Skeletal muscle satellite cell (primary cell): ENCODE results near the gene VDAC2.
"Not testable (repeated sequence)": the region's sequence is repeated elsewhere in the genome, so short reads cannot be mapped to it uniquely, and the experiment has no call there.

ENCODE experiments used
- H3K27me3 ChIP-seq: 2 replicates; pipeline ENCODE4 v1.7.0; 2013; ENCODE audit warnings: low read length; ENCODE audit not compliant: control insufficient read depth, insufficient read depth
- H3K36me3 ChIP-seq: 2 replicates; pipeline ENCODE4 v1.7.0; 2013; ENCODE audit warnings: mild to moderate bottlenecking, control low read depth, low read length; ENCODE audit not compliant: insufficient read depth
- H3K4me1 ChIP-seq: 2 replicates; pipeline ENCODE4 v1.7.0; 2013; ENCODE audit warnings: low read length; ENCODE audit not compliant: control insufficient read depth, insufficient read depth
- H3K4me2 ChIP-seq: 2 replicates; pipeline ENCODE4 v1.7.0; 2013; ENCODE audit warnings: mild to moderate bottlenecking, low read length
- H3K4me3 ChIP-seq: 2 replicates; pipeline ENCODE4 v1.7.0; 2013; ENCODE audit warnings: low read length
- H3K9ac ChIP-seq: 2 replicates; pipeline ENCODE4 v1.7.0; 2013; ENCODE audit warnings: mild to moderate bottlenecking, low read depth, low read length, moderate library complexity
- H3K9me3 ChIP-seq: replicated peaks from 2 replicates; pipeline ENCODE4 v1.7.0; 2013; ENCODE audit warnings: mild to moderate bottlenecking, control low read depth, low read length

Gene VDAC2

GRCh38 chr10:75202321-75203045, 8.1 kb upstream of the VDAC2 start:
- H3K9ac ChIP-seq: no peak overlapping the region
- no peaks in the 10 kb centered on the region for H3K36me3 ChIP-seq
- peaks cover 17% of the 10 kb centered on the region for H3K4me1 ChIP-seq
- no peaks in the 10 kb centered on the region for H3K9me3 ChIP-seq
- H3K4me2 ChIP-seq: no peak overlapping the region
- no peak overlapping the region for H3K4me3 ChIP-seq
- no peaks in the 10 kb centered on the region for H3K27me3 ChIP-seq

- H3K36me3 ChIP-seq, H3K4me3 ChIP-seq, H3K4me2 ChIP-seq, H3K9me3 ChIP-seq, H3K9ac ChIP-seq, H3K27me3 ChIP-seq: not testable (repeated sequence)
- H3K4me1 ChIP-seq: peaks cover 22% of the 10 kb centered on the region
These were observed 7.5 kb upstream of the VDAC2 start for GRCh38 chr10:75203046-75203620.

GRCh38 chr10:75203724-75204123, 6.9 kb upstream of the VDAC2 start:
- Histone ChIP-seq H3K9ac (no peak overlapping the region), H3K36me3 (no peaks in the 10 kb centered on the region), H3K4me3 (no peak overlapping the region), H3K4me1 (peaks cover 22% of the 10 kb centered on the region), H3K27me3 (no peaks in the 10 kb centered on the region), H3K4me2 (no peak overlapping the region), H3K9me3 (no peaks in the 10 kb centered on the region)

GRCh38 chr10:75205908-75206307, 4.7 kb upstream of the VDAC2 start:
- Histone ChIP-seq H3K4me3 (no peak overlapping the region), H3K36me3 (no peaks in the 10 kb centered on the region), H3K9me3 (no peaks in the 10 kb centered on the region), H3K27me3 (no peaks in the 10 kb centered on the region), H3K4me2 (no peak overlapping the region), H3K4me1 (peaks cover 29% of the 10 kb centered on the region), H3K9ac (no peak overlapping the region)

- H3K9me3 ChIP-seq, H3K36me3 ChIP-seq, H3K4me3 ChIP-seq, H3K9ac ChIP-seq, H3K27me3 ChIP-seq, H3K4me2 ChIP-seq: not testable (repeated sequence)
- H3K4me1 ChIP-seq: peaks cover 29% of the 10 kb centered on the region
These were observed 4.0 kb upstream of the VDAC2 start for GRCh38 chr10:75206638-75207037.

- Histone ChIP-seq H3K4me1 (peaks cover 35% of the 10 kb centered on the region), H3K9me3 (no peaks in the 10 kb centered on the region), H3K4me3 (no peak overlapping the region), H3K4me2 (no peak overlapping the region), H3K27me3 (no peaks in the 10 kb centered on the region), H3K36me3 (peaks cover 3% of the 10 kb centered on the region), H3K9ac (no peak overlapping the region)
These were observed 3.3 kb upstream of the VDAC2 start for GRCh38 chr10:75207079-75207856.

- peaks cover 32% of the 10 kb centered on the region for H3K4me1 ChIP-seq
- H3K9ac ChIP-seq: no peak overlapping the region
- no peak overlapping the region for H3K4me2 ChIP-seq
- H3K9me3 ChIP-seq: no peaks in the 10 kb centered on the region
- no peaks in the 10 kb centered on the region for H3K27me3 ChIP-seq
- H3K4me3 ChIP-seq: no peak overlapping the region
- peaks cover 8% of the 10 kb centered on the region for H3K36me3 ChIP-seq
These were observed 2.8 kb upstream of the VDAC2 start for GRCh38 chr10:75207857-75208144.

GRCh38 chr10:75208181-75208580, 2.4 kb upstream of the VDAC2 start:
- Histone ChIP-seq H3K9ac (no peak overlapping the region), H3K4me3 (no peak overlapping the region), H3K4me1 (peaks cover 29% of the 10 kb centered on the region), H3K9me3 (no peaks in the 10 kb centered on the region), H3K36me3 (peaks cover 12% of the 10 kb centered on the region), H3K4me2 (no peak overlapping the region), H3K27me3 (no peaks in the 10 kb centered on the region)

GRCh38 chr10:75209086-75209920, 1.3 kb upstream of the VDAC2 start:
- Histone ChIP-seq H3K4me1 (peaks cover 26% of the 10 kb centered on the region), H3K9ac (peak overlapping the region; percentile 98), H3K9me3 (no peaks in the 10 kb centered on the region), H3K4me3 (peak overlapping the region; percentile 98), H3K27me3 (no peaks in the 10 kb centered on the region), H3K4me2 (peak overlapping the region; percentile 99), H3K36me3 (peaks cover 18% of the 10 kb centered on the region)

GRCh38 chr10:75209921-75210281, 695 bp upstream of the VDAC2 start:
- H3K4me1 ChIP-seq: peaks cover 28% of the 10 kb centered on the region

GRCh38 chr10:75211007-75211691, 553 bp downstream of the VDAC2 start:
- Histone ChIP-seq H3K36me3 (peaks cover 30% of the 10 kb centered on the region), H3K4me2 (peak overlapping the region; percentile 99), H3K9me3 (no peaks in the 10 kb centered on the region), H3K4me3 (peak overlapping the region; percentile 98), H3K27me3 (no peaks in the 10 kb centered on the region), H3K4me1 (peaks cover 32% of the 10 kb centered on the region), H3K9ac (peak overlapping the region; percentile 98)

More at GRCh38 chr10:75209921-75210281, 695 bp upstream of the VDAC2 start:
- no peaks in the 10 kb centered on the region for H3K9me3 ChIP-seq
- peaks cover 24% of the 10 kb centered on the region for H3K36me3 ChIP-seq
- H3K4me2 ChIP-seq: peak overlapping the region; percentile 99
- peak overlapping the region; percentile 98 for H3K9ac ChIP-seq
- no peaks in the 10 kb centered on the region for H3K27me3 ChIP-seq
- H3K4me3 ChIP-seq: peak overlapping the region; percentile 98
